ENCODE results near the gene DUSP15. TPM values are rescaled to one million over a fixed set of nuclear protein-coding genes. Genes with fewer than 3 reads are reported as not detected.

Gene DUSP15
- total RNA-seq, 1 experiment from 2014 or later, result not detected

DNA sequence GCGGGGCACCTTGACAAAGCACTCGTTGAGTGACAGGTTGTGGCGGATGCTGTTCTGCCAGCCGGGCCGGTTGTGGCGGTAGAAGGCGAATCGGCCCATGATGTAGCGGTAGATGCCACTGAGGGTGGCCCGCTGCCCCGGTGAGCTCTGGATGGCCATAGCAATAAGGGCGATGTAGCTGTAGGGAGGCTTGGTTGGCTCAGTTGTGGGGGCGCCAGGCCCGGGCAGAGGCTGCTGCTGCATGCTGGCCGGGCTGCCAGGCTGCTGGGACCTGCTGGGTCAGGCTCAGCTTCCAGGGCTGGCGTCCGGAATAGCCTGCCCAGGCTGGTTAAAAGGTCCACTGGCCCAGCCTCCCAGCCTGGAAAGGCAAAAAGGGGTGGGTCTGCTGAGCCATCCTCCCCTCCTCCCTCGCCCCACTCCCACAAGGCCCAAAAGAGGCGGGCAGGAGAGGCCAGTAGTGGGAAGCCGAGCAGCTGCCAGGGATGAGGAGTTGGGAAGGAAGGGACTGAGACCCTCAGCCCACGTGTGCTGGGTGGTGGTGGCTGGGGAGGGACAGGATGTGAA, 24.9 kb downstream of the DUSP15 start, which contains the start of gene FOXS1:
Gene FOXS1, minus strand, starts transcription at position 305 of the 564 bp plus-strand sequence. Its CDS starts 62 bp downstream, at position 243.
- Histone ChIP-seq H3K27ac (ENCODE audit: low read depth, low read length) (no peak within 1 kb of the TSS; the same call in 1 of the 2 replicates), H2AFZ (ENCODE audit: low read depth, low read length, poor library complexity, severe bottlenecking) (no peak within 1 kb of the TSS), H3K9me2 (ENCODE audit: insufficient read depth) (no peaks in the 10 kb centered on the region), H3K4me2 (ENCODE audit: low read length) (no peak within 1 kb of the TSS), H3K79me2 (ENCODE audit: insufficient read depth, low read length) (no peaks in the 10 kb centered on the region), H3K9ac (ENCODE audit: low read length) (no peak within 1 kb of the TSS), H4K20me1 (ENCODE audit: insufficient read depth) (no peaks in the 10 kb centered on the region), H3K4me3 (replicated peaks in 1 of 2; ENCODE audit: low read depth in 1 of 2, low read length in 2 of 2) (no peak within 1 kb of the TSS), H3K36me3 (ENCODE audit: control insufficient read depth in 1 of 2, insufficient read depth in 2 of 2, low read length in 2 of 2) (no peaks in the 10 kb centered on the region), H3K27me3 (ENCODE audit: insufficient read depth, low read length) (no peaks in the 10 kb centered on the region), H3K4me1 (ENCODE audit: control insufficient read depth in 1 of 2, insufficient read depth in 2 of 2, low read length in 2 of 2) (peaks cover 16 to 27% of the 10 kb centered on the region in 2 experiments), H3K9me3 (ENCODE audit: control insufficient read depth in 1 of 2, insufficient read depth in 1 of 2, low read depth in 1 of 2, low read length in 2 of 2) (no peaks in the 10 kb centered on the region)
- ChIA-PET CTCF (interaction anchor here (0.7 to 1.6 kb wide), 2 partner anchors 9 to 22 kb away, joined by 3 to 4 read pairs; no protein-coding TSS in a partner anchor), POLR2A (no interaction called here), RAD21 (ENCODE audit: low non-redundant PET in 1 of 2, low total read pairs in 2 of 2, uncharacterized antibody in 2 of 2, unreplicated experiment in 2 of 2) (no interaction called here)
- DNase-seq (ENCODE audit: low read depth, low spot score), result no peak
- TF ChIP-seq EGR1 (IDR thresholded peaks at IDR 0.05; ENCODE audit: low read depth), result no peak
- no peak for TF ChIP-seq EZH2phosphoT487 (IDR thresholded peaks at IDR 0.05; ENCODE audit: borderline replicate concordance)
- TF ChIP-seq, protein P1, sequence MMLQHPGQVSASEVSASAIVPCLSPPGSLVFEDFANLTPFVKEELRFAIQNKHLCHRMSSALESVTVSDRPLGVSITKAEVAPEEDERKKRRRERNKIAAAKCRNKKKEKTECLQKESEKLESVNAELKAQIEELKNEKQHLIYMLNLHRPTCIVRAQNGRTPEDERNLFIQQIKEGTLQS (IDR thresholded peaks at IDR 0.05), result no peak
- TF ChIP-seq, protein P2, sequence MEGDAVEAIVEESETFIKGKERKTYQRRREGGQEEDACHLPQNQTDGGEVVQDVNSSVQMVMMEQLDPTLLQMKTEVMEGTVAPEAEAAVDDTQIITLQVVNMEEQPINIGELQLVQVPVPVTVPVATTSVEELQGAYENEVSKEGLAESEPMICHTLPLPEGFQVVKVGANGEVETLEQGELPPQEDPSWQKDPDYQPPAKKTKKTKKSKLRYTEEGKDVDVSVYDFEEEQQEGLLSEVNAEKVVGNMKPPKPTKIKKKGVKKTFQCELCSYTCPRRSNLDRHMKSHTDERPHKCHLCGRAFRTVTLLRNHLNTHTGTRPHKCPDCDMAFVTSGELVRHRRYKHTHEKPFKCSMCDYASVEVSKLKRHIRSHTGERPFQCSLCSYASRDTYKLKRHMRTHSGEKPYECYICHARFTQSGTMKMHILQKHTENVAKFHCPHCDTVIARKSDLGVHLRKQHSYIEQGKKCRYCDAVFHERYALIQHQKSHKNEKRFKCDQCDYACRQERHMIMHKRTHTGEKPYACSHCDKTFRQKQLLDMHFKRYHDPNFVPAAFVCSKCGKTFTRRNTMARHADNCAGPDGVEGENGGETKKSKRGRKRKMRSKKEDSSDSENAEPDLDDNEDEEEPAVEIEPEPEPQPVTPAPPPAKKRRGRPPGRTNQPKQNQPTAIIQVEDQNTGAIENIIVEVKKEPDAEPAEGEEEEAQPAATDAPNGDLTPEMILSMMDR (IDR thresholded peaks at IDR 0.05 in 2 of 3, conservative IDR thresholded peaks at IDR 0.05 in 1 of 3; ENCODE audit: borderline replicate concordance in 1 of 3, insufficient read depth in 1 of 3, low read depth in 2 of 3, low read length in 2 of 3), result no peak
- TF ChIP-seq SP1 (IDR thresholded peaks at IDR 0.05; ENCODE audit: low read depth), result no peak
- no peak for TF ChIP-seq YY1 (IDR thresholded peaks at IDR 0.05; ENCODE audit: extremely low read depth, insufficient replicate concordance, low read depth, low read length)
- no peak for TF ChIP-seq JUND (IDR thresholded peaks at IDR 0.05)
- TF ChIP-seq, protein P3, sequence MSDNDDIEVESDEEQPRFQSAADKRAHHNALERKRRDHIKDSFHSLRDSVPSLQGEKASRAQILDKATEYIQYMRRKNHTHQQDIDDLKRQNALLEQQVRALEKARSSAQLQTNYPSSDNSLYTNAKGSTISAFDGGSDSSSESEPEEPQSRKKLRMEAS (IDR thresholded peaks at IDR 0.05), result no peak
- TF ChIP-seq ZFX (IDR thresholded peaks at IDR 0.05), result no peak
- TF ChIP-seq SIN3A (IDR thresholded peaks at IDR 0.05; ENCODE audit: low read depth), result no peak
- TF ChIP-seq CBX3 (IDR thresholded peaks at IDR 0.05; ENCODE audit: low read depth), result no peak
- TF ChIP-seq TCF7L2 (IDR thresholded peaks at IDR 0.05; ENCODE audit: borderline replicate concordance, extremely low read depth, insufficient read depth, insufficient read length), result no peak
- no peak for TF ChIP-seq RAD21 (IDR thresholded peaks at IDR 0.05; ENCODE audit: low read depth)
- TF ChIP-seq CEBPB (IDR thresholded peaks at IDR 0.05; ENCODE audit: low read depth), result no peak
- TF ChIP-seq, protein P4, sequence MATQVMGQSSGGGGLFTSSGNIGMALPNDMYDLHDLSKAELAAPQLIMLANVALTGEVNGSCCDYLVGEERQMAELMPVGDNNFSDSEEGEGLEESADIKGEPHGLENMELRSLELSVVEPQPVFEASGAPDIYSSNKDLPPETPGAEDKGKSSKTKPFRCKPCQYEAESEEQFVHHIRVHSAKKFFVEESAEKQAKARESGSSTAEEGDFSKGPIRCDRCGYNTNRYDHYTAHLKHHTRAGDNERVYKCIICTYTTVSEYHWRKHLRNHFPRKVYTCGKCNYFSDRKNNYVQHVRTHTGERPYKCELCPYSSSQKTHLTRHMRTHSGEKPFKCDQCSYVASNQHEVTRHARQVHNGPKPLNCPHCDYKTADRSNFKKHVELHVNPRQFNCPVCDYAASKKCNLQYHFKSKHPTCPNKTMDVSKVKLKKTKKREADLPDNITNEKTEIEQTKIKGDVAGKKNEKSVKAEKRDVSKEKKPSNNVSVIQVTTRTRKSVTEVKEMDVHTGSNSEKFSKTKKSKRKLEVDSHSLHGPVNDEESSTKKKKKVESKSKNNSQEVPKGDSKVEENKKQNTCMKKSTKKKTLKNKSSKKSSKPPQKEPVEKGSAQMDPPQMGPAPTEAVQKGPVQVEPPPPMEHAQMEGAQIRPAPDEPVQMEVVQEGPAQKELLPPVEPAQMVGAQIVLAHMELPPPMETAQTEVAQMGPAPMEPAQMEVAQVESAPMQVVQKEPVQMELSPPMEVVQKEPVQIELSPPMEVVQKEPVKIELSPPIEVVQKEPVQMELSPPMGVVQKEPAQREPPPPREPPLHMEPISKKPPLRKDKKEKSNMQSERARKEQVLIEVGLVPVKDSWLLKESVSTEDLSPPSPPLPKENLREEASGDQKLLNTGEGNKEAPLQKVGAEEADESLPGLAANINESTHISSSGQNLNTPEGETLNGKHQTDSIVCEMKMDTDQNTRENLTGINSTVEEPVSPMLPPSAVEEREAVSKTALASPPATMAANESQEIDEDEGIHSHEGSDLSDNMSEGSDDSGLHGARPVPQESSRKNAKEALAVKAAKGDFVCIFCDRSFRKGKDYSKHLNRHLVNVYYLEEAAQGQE (IDR thresholded peaks at IDR 0.05; ENCODE audit: low read depth), result no peak
- no peak for ATAC-seq
- intact Hi-C loops (cut with micrococcal nuclease), result no loop called here
- no TSS peak for BruUV-seq (replicated peaks)
